Measurements from ENCODE around the gene EIF4E3. TPM values are rescaled to one million over a fixed set of nuclear protein-coding genes. Genes with fewer than 3 reads are reported as not detected.

The EIF4E3 gene
- total RNA-seq, 4 donors from 2014 or later = 20.1 to 54.5 (median 27.5) TPM

- TF ChIP-seq CTCF (IDR thresholded peaks at IDR 0.05; ENCODE audit: low read depth) = no peak
Measured at GRCh38 chr3:71689291-71689690, 35.9 kb downstream of the EIF4E3 start.

GRCh38 chr3:71688121-71688520 lies 37.1 kb downstream of the EIF4E3 start:
- no peak for TF ChIP-seq CTCF (IDR thresholded peaks at IDR 0.05; ENCODE audit: low read depth)

GRCh38 chr3:71685686-71686085 lies 39.5 kb downstream of the EIF4E3 start:
- no peak for TF ChIP-seq CTCF (IDR thresholded peaks at IDR 0.05; ENCODE audit: low read depth)

- no peak for TF ChIP-seq CTCF (IDR thresholded peaks at IDR 0.05; ENCODE audit: low read depth)
Measured at GRCh38 chr3:71684757-71685386, 40.3 kb downstream of the EIF4E3 start.

- no peak for TF ChIP-seq CTCF (IDR thresholded peaks at IDR 0.05; ENCODE audit: low read depth)
Measured at GRCh38 chr3:71684046-71684756, 41.0 kb downstream of the EIF4E3 start.

- TF ChIP-seq CTCF (IDR thresholded peaks at IDR 0.05; ENCODE audit: low read depth) = no peak
Measured at GRCh38 chr3:71681224-71681668, 44.0 kb downstream of the EIF4E3 start.

GRCh38 chr3:71680603-71681002 lies 44.6 kb downstream of the EIF4E3 start:
- TF ChIP-seq CTCF (IDR thresholded peaks at IDR 0.05; ENCODE audit: low read depth) = no peak
